UCSD-AML1 (cell line): ENCODE results near the gene TNIP1.

Experiments used
- DNase-seq: peaks from one replicate; lab custom pipeline; 2025; ENCODE audit not compliant: unreplicated experiment; lab: John Stamatoyannopoulos, UW

TNIP1 gene

DNA sequence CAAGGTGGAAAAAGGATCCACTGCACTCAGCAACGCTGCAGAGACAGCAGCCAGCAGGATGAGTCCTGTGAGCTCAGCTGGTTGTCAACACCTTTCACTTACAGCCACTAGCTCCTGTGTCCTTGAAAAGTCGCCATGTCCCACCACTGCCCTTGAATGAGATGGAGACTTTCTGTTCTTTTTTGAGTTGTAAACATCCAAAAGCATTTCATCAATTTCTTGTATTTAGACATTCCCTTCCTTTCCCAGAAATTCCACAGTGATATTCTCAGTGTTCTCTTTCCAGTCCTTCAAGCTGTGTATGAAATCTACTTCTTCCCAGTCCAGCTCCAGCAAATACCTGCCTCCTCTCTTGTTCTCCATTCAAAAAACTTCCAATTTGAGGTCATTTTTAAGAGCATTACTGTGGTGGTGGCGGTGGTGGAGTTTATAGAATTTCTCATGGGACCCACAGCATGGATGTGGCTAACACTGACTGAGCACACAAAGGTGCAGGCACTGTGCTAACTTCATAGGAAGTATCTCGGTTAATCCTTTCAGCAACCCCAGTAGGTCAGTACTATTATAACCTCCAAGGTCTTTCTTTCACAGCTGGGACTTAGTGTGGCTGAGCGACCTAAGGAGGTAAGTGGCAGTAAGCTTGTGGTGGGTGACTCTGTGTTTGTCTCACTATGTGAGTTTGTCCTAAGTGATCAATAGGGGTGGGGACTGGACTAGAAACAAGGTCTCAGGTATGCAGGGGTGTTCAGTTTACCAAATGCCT lies 75.5 kb downstream of the TNIP1 start:
- DNase-seq, result no peak

DNA sequence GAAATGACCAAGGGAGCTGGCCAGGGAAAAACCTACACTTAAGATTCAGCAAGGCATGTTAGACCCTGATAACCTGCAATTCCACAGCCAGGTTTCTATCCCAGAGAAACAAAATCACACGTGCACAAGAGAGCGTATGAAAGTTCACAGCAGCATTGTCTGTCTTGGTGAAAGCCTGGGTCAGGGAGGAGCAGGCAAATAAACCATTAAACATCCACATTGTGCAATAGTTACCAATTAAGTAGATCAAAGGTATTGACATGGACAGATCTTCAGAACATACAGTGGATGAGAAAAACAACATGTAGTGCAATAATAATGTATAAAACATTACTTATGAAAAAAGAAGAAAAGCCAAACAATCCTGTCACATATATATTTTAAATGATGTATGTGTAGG lies 76.3 kb downstream of the TNIP1 start:
- no peak for DNase-seq

DNA sequence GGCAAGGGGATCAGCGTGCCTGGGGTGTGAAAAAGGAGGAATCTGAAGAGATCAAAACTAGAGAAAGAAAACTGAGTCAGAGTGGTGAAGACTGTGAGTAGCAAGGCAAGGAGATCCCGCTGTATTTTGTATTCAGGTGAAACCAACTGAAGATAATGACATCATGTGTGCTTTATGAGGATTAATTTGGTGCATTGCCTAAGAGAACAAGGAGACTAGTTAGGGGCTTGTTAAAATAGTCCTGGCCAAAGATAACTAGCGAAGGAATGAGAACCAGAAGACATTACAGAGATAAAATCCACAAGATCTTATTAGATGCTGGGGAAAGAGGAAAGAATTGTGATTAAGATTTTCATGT lies 77.4 kb downstream of the TNIP1 start:
- DNase-seq, result no peak

DNA sequence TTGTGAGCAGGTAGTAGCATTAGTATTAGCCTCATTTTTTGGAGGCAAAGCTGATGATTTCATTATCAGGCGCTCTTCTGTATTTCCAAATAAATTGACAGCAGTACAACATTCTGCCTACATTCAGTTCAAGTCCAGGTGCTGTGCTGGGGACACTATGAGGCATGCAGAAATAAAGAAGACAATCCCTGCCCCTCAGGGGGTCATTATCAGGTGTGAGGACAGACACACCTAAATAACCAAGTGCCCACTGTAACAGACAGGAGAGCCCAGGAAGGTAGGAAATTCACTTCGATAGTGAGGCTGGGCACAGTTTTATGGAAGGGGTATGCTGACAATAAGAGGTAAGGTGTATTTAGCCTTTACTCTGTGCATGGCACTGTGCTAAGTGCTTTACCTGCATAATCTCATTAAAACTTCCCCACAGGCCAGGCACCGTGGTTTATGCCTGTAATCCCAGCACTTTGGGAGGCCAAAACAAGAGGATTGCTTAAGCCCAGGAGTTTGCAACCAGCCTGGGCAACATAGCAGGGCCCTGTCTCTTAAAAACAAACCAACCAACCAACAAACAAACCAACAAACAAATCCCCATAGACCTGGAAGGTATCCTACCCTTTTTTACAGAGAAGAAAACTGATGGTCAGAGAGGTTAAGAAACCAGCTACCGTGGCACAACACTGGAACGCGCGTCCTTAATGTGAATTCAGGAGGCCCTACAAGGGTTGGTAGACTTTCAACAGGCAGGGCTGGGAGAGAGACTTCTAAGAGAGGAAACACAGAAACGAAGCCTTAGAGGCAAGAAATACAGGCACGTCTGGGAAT lies 77.9 kb downstream of the TNIP1 start:
- no peak for DNase-seq

DNA sequence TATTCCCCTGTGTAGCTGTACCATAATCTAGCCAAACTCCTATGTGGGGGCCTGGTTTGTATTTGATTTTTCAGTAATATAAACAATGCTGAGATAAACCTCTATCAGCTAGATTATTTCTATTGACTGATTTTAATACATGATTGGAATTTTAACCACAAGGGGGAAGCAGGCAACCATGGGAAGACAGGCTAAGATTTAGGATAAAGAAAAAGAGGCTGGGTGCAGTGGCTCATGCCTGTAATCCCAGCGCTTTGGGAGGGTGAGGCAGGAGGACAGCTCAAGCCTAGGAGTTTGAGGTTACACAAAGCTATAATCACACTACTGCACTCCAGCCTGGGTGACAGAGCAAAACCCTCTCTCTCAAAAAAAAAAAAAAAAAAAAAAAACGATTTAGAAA lies 78.6 kb downstream of the TNIP1 start:
- DNase-seq, result no peak

DNA sequence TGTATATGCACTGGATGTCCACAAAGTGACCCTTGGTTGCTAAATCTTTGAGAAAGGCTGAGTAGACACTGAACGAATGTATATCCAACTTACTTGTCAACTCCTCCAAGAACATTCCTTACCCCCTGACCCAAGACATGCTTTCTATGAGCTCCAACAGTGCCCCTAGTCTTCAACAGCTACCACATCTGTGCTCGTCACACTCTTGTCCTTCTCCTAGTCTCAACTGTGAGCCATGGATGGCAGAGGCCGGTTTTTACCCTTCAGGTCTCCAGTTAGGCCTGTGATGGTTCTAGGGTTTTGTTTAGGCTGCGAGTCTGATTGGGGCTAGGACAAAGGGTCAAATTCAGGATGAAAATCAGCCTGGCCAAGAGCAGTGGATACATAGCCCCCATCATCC lies 79.4 kb downstream of the TNIP1 start:
- no peak for DNase-seq

DNA sequence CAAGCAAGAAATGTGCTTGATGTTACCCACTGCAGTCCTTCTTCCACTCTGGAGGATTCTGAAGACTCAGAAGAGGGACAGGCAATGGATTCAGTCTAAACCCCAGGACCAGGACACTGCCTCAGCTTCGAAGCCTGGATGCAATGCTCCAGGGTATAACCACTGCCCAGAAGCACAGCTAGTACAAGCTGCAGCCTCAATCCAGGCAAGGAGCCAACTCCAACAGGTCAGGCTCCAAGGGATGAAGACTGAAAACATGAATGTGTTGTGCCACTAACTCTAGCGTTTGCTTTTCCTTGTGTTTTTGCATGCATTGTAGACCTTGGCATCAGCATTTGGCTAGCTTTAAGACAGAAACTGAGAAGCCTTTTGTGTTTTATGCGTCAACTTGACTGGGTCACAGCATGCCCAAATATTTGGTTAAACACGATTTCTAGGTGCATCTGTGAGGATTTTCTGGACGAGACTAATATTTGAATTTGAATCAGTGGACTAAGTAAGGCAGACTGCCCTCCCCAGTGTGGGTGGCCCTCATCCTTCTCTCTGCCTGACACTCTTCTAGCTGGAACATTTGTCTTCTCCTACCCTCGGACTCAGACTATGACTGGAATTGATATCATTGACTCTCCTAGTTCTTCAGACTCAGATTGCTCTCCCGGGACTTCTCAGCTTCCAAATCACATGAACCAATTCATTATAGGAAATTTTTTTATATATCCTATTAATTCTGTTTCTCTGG lies 81.0 kb downstream of the TNIP1 start:
- no peak for DNase-seq

DNA sequence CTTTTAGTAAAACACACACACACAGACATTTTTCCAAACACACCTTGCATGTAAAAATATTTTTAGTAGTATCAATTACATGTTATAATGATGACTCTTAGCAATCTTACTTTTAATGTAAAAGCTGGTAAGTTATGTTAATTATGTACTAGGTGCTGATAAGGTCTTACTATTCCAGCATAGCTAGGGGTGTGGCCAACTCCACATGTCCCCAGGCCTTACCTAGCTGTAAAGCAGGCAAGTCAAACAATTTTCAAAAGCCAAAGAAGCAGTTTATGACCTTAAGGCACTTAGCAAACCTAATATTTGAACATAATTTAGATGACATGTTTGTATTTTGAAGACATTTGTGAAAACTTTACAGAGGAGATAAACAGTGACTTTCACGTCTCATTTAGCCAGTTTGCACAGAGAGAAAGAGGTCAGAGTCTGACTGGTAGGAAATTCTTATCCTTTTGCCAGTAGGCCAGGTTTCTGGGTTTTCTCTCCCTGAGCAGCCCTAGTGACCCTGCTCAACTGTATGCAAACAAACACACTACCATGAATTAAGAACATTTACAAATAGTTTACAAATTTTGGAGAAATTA lies 86.9 kb downstream of the TNIP1 start:
- DNase-seq, result no peak

DNA sequence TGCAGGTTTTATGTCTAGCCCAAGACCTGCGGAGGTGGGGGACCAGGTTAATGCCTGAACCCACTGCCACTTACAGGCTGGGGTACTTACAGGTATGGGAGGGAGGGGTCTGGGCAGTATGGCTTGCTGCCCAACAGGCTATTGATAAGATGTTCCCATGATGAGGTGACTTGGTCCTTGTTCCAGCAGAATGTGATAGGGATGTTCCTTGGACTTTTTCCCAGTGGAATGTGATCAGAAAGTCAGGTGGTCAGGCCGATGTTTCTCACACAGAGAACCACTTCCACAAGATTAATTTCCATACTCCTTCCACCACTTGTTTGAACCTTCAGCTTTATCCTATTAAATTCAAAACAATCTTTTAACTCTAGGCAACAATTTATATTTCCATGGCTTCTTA lies 87.4 kb downstream of the TNIP1 start:
- no peak for DNase-seq

DNA sequence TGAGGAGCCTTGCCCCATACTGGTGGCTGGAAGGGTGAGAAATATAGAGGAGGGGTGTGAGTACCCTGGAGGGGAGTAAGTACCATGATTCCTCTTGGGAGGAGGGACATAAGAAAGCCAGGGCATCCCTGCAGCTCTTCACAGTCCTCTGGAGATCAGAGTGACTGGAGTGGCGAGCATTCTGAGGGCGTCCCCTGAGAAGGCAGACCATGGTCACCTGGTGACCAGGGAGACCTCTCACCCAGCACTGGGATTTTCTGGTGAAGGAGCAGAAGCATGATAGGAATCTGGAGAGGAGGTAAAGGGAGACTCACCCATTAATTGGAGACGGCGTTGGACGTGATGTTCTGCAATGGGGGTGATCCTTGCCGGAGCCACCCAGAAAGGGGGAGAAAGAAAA lies 88.1 kb downstream of the TNIP1 start:
- DNase-seq, result no peak

DNA sequence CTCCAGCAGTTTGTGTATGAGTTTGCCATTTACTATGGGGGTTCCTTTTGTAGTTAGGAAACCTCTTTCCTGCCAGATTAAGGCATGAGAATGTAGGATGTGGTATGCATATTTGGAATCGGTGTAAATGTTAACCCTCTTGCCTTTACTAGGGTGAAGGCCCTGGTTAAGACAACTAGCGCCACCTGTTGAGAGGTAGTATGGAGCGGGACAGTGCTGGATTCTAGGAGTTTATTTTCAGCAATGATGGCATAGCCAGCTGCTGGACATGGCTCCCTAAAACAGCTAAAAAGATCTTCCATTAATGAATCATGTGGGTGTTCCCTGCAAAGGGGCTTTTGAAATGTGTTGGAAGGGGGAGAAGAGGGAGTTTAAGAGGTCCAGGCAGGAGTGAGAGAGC lies 91.1 kb downstream of the TNIP1 start:
- no peak for DNase-seq

DNA sequence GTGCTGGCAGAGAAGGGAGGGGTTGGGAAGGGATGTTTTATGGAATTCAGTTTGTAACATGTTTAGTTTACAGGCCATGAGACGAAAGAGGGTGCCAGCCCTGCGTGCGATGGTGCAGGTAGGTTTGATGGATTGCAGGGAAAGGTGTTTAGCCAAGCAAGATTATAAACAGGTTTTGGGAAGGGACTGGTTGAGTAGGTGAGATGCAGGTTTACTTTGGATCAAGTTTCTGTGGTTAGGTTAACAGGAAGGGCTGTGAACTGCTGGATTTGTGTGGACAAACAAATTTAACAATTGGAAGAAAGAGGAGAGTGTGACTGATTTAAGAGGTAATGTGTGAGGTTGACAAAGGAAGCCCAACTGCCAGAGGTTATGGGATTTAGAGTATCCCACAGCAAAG lies 93.1 kb downstream of the TNIP1 start:
- no peak for DNase-seq
